ENCODE results near the gene COL2A1.

DNA sequence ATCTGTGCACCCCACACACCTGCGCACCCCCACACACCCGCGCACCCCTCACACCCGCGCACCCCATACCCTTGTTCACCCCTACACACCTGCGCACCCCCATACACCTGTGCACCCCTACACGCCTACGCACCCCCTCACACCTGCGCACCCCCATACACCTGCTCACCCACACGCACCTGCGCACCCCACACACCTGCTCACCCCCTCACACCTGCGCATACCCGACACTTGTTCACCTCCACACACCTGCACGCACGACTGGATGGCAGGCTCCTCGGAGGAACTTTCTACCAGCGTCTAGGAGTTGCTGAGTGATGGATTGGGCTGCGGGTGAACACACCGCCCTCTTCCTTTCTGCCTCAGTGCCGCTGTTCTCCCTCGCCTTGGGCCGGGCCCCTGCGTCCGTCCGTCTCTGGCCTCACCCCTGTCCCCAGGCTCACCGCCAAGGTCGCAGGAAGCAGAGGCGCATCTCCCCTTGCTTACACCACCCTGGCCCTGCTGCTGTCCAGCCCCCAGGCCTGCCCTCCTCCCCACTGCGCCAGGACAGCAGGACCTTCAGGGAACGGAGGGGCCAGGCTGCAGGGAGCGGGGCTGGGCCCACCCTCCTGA, 61.6 kb downstream of the COL2A1 start:
- TF ChIP-seq GMEB1 (CRISPR knock-in tag; IDR thresholded peaks at IDR 0.05) = no peak
- no peak for TF ChIP-seq TBL1XR1 (IDR thresholded peaks at IDR 0.05; ENCODE audit: low read length in 2 of 2)
